SH-SY5Y (cell line): ENCODE measurements around the gene AP3M1.

Experiments used
- GATA2 ChIP-seq: IDR thresholded peaks from 2 replicates; pipeline ENCODE4 v1.6.1; 2011; ENCODE audit warnings: mild to moderate bottlenecking, low read depth, low read length
- GATA3 ChIP-seq: IDR thresholded peaks from 2 replicates; pipeline ENCODE4 v1.6.1; 2011; ENCODE audit warnings: low read depth, mild to moderate bottlenecking, low read length, moderate library complexity

GRCh38 chr10:74081192-74081803 lies 69.3 kb downstream of the AP3M1 start:
- TF ChIP-seq GATA2 (no peak), GATA3 (no peak)
